Tibial artery (tissue), 4 donors: ENCODE measurements around the gene CLEC11A.
A peak's percentile ranks its signal among the peaks of the same experiment; 100 is the strongest.

Experiments
- DNase-seq, 2 donors: peaks; one replicate each; pipeline ENCODE4 v3.0.0-alpha.2; 2019
- H3K27ac ChIP-seq, 2 donors: fragments of 200-600 bp; sonication (generic) in 1 of 2; 1 replicate in 1 of 2; 2 replicates in 1 of 2; pipeline ENCODE4 v1.5.1; 2018 to 2019; ENCODE audit warnings: mild to moderate bottlenecking in 1 of 2
- H3K27me3 ChIP-seq, 2 donors: fragments of 200-600 bp; sonication (generic) in 1 of 2; one replicate each; pipeline versions ENCODE4 v1.5.1 to v1.6.0; 2016 to 2019
- H3K36me3 ChIP-seq, 3 donors: fragments of 200-600 bp; sonication (generic) in 2 of 3; one replicate each; pipeline ENCODE4 v1.5.1; 2016 to 2019; ENCODE audit warnings: mild to moderate bottlenecking in 2 of 3
- H3K4me1 ChIP-seq, 4 donors: fragments of 200-600 bp; sonication (generic) in 2 of 4; 1 replicate in 3 of 4; 2 replicates in 1 of 4; pipeline ENCODE4 v1.5.1; 2016 to 2019
- H3K4me3 ChIP-seq, 2 donors: fragments of 200-600 bp; sonication (generic) in 1 of 2; 1 replicate in 1 of 2; 2 replicates in 1 of 2; pipeline ENCODE4 v1.5.1; 2018 to 2019; ENCODE audit warnings: mild to moderate bottlenecking in 2 of 2
- H3K9me3 ChIP-seq, 3 donors: fragments of 200-600 bp; sonication (generic) in 1 of 3; one replicate each; pipeline ENCODE4 v1.5.1; 2016 to 2019
- CTCF ChIP-seq, 2 experiments: fragments of 200-600 bp in 1 of 2; fragments of 450-650 bp in 1 of 2; IDR thresholded peaks; one replicate each; pipeline ENCODE4 v1.5.1; 2017 to 2019; ENCODE audit warnings: antibody characterized with exemption in 2 of 2, mild to moderate bottlenecking in 1 of 2, moderate library complexity in 1 of 2
- intact Hi-C: fragments of 100-400 bp; cut with DNase I; formaldehyde crosslinking; loops from one replicate; pipeline ENCODE4 v1.15.0; 2023; ENCODE audit warnings: low total_unique reads

CLEC11A gene

DNA sequence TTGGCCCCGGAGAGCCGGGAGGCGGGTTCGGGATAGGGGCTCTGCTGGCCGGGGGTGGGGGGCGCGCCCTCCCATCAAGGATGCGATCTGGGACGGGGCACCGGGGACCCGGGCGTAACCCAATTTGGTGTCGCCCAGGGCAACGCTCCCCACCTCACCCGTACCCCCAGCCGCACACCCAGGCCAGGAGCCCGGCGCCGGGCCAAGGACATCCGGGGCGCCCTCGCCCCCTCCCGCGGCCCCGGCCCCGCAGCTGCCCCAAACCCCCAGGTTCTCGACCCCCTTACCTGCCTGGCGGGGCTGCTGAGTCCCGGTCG lies 4.1 kb upstream of the CLEC11A start:
- H3K36me3 ChIP-seq = no peaks in the 10 kb centered on the region
- peaks cover 0 to 31% (median 17%) of the 10 kb centered on the region in 4 donors for H3K4me1 ChIP-seq
- peak overlapping the region; percentile 25 to 33 for H3K4me3 ChIP-seq
- peaks cover 0 to 85% of the 10 kb centered on the region in 2 donors for H3K27me3 ChIP-seq
- no peak for DNase-seq
- intact Hi-C loops = no loop called here
- no peaks in the 10 kb centered on the region for H3K9me3 ChIP-seq
- no peak overlapping the region for H3K27ac ChIP-seq
- TF ChIP-seq CTCF (IDR thresholded peaks at IDR 0.05) = no peak

GRCh38 chr19:50719566-50719965 lies 3.6 kb upstream of the CLEC11A start, which contains the start of gene SHANK1:
Gene SHANK1, minus strand, starts transcription at chr19:50719802. Its CDS starts 2,883 bp downstream, at chr19:50716919.
- intact Hi-C loops = no loop called here
- Histone ChIP-seq H3K4me1 (peaks cover 0 to 36% (median 20%) of the 10 kb centered on the region in 4 donors), H3K4me3 (peak within 1 kb of the TSS; percentile 25 to 33), H3K9me3 (no peaks in the 10 kb centered on the region), H3K27ac (no peak within 1 kb of the TSS), H3K36me3 (no peaks in the 10 kb centered on the region), H3K27me3 (peaks cover 0 to 89% of the 10 kb centered on the region in 2 donors)
- no peak for TF ChIP-seq CTCF (IDR thresholded peaks at IDR 0.05)
- no peak for DNase-seq

DNA sequence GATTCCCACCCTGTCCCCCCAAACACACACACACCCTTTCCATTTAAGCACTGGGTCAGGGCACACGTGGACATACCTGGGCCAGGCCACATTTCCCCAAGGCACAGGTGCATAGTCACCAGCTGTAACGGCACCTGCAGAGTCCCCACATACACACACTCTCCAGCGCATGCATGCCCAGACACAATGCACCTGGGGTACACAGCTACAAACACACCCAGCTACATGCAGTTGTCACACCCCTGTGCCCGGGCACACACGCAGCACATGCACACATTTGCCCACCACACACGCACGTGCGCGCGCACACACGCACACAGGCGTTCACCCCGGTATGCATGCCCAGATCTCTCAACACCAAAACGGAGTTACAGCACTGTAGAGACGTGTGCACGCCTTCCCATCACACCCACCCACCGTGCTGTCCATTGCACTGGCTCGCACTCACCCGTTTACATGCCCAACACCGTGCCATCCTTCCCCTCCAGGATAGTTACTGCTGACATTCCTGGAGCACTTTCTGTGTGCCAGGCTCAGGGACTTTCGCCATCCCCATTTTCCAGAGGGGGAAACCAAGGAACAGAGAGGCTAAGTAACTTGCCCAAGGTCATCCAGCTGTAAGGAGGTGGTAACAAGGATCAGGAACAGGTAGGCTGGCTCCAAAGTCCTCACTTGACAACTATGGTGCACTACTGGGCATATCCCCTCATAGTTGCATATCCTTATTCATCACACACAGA lies 2.8 kb upstream of the CLEC11A start:
- TF ChIP-seq CTCF (IDR thresholded peaks at IDR 0.05) = no peak
- Histone ChIP-seq H3K9me3 (no peaks in the 10 kb centered on the region), H3K27me3 (peaks cover 0 to 97% of the 10 kb centered on the region in 2 donors), H3K36me3 (no peaks in the 10 kb centered on the region), H3K27ac (no peak overlapping the region), H3K4me1 (peaks cover 0 to 44% (median 24%) of the 10 kb centered on the region in 4 donors), H3K4me3 (no peak overlapping the region)
- no peak for DNase-seq
- intact Hi-C loops = no loop called here

GRCh38 chr19:50720921-50721381 lies 2.2 kb upstream of the CLEC11A start:
- H3K27me3 ChIP-seq = peaks cover 0 to 100% of the 10 kb centered on the region in 2 donors
- peaks cover 0 to 50% (median 25%) of the 10 kb centered on the region in 4 donors for H3K4me1 ChIP-seq
- TF ChIP-seq CTCF (IDR thresholded peaks at IDR 0.05) = no peak
- H3K9me3 ChIP-seq = no peaks in the 10 kb centered on the region
- DNase-seq = no peak
- no peaks in the 10 kb centered on the region for H3K36me3 ChIP-seq
- no peak overlapping the region for H3K27ac ChIP-seq
- intact Hi-C loops = no loop called here
- H3K4me3 ChIP-seq = no peak overlapping the region

- Histone ChIP-seq H3K4me3 (no peak overlapping the region), H3K36me3 (no peaks in the 10 kb centered on the region), H3K27ac (no peak overlapping the region), H3K9me3 (no peaks in the 10 kb centered on the region), H3K27me3 (peaks cover 0 to 100% of the 10 kb centered on the region in 2 donors), H3K4me1 (peaks cover 0 to 51% (median 25%) of the 10 kb centered on the region in 4 donors)
- TF ChIP-seq CTCF (IDR thresholded peaks at IDR 0.05) = no peak
- no peak for DNase-seq
- intact Hi-C loops = no loop called here
Observed at GRCh38 chr19:50721441-50722137, 1.6 kb upstream of the CLEC11A start.
